Ovary (tissue), 9 donors: Measurements from ENCODE around the gene DCAF16. TPM values are rescaled to one million over a fixed set of nuclear protein-coding genes. Genes with fewer than 3 reads are reported as not detected.

Source experiments
- DNase-seq, 5 donors: peaks; one replicate each; pipeline ENCODE4 v3.0.0-alpha.2; 2019 to 2020
- H3K27ac ChIP-seq, 2 donors: fragments of 200-600 bp; one replicate each; pipeline versions ENCODE4 v1.5.1 to v1.8.0; 2019 to 2022
- H3K27me3 ChIP-seq: fragments of 200-600 bp; one replicate; pipeline ENCODE4 v1.8.0; 2022
- H3K36me3 ChIP-seq: fragments of 200-600 bp; sonication (generic); one replicate; pipeline ENCODE4 v1.5.1; 2019
- H3K4me1 ChIP-seq: one replicate; pipeline ENCODE4 v1.8.1; 2013; ENCODE audit warnings: mild to moderate bottlenecking, moderate library complexity; ENCODE audit not compliant: insufficient read depth
- H3K4me3 ChIP-seq: fragments of 200-600 bp; sonication (generic); one replicate; pipeline ENCODE4 v1.5.1; 2017
- H3K9me3 ChIP-seq, 2 donors: fragments of 200-600 bp in 1 of 2; sonication (generic) in 1 of 2; one replicate each; pipeline versions ENCODE4 v1.5.1 to v1.8.1; 2013 to 2019; ENCODE audit warnings: mild to moderate bottlenecking in 1 of 2, moderate library complexity in 1 of 2
- EP300 ChIP-seq: sonication (generic); formaldehyde crosslinking; IDR thresholded peaks from one replicate; pipeline ENCODE4 v1.6.1; 2017; ENCODE audit warnings: antibody characterized with exemption
- POLR2A ChIP-seq: fragments of 450-650 bp; IDR thresholded peaks from one replicate; pipeline ENCODE4 v1.6.1; 2017; ENCODE audit warnings: antibody characterized with exemption, mild to moderate bottlenecking, moderate library complexity
- WGBS, 3 donors: extraction: QIAGEN DNeasy Blood & Tissue Kit in 1 of 3; methylation state at CpG; one replicate each; pipeline versions ENCODE4 v1.1.5 to v1.1.7; 2013 to 2017; 5-methylcytosine and 5-hydroxymethylcytosine counted together
- intact Hi-C, 4 donors: fragments of 100-400 bp; cut with DNase I; formaldehyde crosslinking; loops; one replicate each; pipeline versions ENCODE4 v1.11.0 to v1.15.1; 2022 to 2023
- polyA plus RNA-seq, 2 donors: library from polyadenylated mRNA; stranded (reverse); fragments of 200-250 nt in 1 of 2; fragments of 350-450 nt in 1 of 2; fragmentation: Illumina TruSeq in 1 of 2; extraction: RNeasy Lipid Tissue Mini Kit (QIAGEN cat#74804) in 1 of 2; gene quantifications; one replicate each; pipeline ENCODE4 v1.2.3, GENCODE V29; 2013 to 2014
- total RNA-seq, 7 donors: library from RNA; depleted of rRNA in 2 of 7; stranded (reverse); fragments of >200 nt in 2 of 7; fragmentation: NEBNext Ultra II Directional in 3 of 7; extraction: Animal tissue kit (Norgen Biotek cat#: 25700) in 3 of 7; gene quantifications; one replicate each; pipeline versions ENCODE4 v1.1.0 to v1.2.4, GENCODE V29; 2016 to 2023
- TF ChIP-seq, protein P1 (sequence below), 3 donors: fragments of 450-650 bp in 2 of 3; fragments of 200-600 bp in 1 of 3; IDR thresholded peaks; one replicate each; pipeline versions ENCODE4 v1.5.1 to v1.8.0; 2016 to 2022; ENCODE audit warnings: antibody characterized with exemption in 3 of 3, mild to moderate bottlenecking in 1 of 3
- donor health status: DM: no; HTN: no; CAD: no; lungs with moderate emphysema.
- donor health status: DM: no; HTN: no; CAD: no.
- donor health status: Bipolar disorder and iron deficiency.
- donor health status: DM: yes; HTN: yes; CAD: no.
- donor health status: DM: no; HTN: no; CAD: no.
- donor health status: DM: yes; HTN: yes; CAD: no.

The DCAF16 gene
- total and polyA plus RNA-seq, 9 donors = 25.8 to 65.0 (median 51.2) TPM

DNA sequence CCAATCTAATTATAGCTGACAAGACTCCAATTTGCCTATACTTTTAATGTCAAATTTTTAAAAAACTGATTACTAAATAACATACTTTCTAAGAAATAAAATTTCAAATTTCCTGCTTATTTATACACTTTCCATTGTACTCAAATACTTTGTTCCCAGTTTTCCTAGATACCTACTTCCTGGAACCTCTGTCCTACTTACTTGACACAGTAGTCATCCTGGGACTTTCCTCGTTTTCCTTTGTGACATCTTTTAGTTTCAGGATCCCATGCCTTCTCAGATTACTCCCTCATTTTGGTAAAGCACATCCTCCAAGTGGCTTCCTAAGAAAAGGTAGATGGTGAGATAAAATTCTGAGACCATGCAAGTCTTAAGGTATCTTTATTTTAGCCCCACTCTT lies 15.8 kb downstream of the DCAF16 start:
- Histone ChIP-seq H3K4me3 (no peak overlapping the region), H3K36me3 (no peaks in the 10 kb centered on the region), H3K27me3 (no peaks in the 10 kb centered on the region), H3K9me3 (no peaks in the 10 kb centered on the region), H3K4me1 (no peaks in the 10 kb centered on the region), H3K27ac (no peak overlapping the region)
- DNase-seq = no peak
- 76 to 80% (median 78%) methylated on average over 1 of the region's 1 CpG for WGBS, 3 donors
- TF ChIP-seq EP300 (no peak), POLR2A (no peak)
- TF ChIP-seq, protein P1, sequence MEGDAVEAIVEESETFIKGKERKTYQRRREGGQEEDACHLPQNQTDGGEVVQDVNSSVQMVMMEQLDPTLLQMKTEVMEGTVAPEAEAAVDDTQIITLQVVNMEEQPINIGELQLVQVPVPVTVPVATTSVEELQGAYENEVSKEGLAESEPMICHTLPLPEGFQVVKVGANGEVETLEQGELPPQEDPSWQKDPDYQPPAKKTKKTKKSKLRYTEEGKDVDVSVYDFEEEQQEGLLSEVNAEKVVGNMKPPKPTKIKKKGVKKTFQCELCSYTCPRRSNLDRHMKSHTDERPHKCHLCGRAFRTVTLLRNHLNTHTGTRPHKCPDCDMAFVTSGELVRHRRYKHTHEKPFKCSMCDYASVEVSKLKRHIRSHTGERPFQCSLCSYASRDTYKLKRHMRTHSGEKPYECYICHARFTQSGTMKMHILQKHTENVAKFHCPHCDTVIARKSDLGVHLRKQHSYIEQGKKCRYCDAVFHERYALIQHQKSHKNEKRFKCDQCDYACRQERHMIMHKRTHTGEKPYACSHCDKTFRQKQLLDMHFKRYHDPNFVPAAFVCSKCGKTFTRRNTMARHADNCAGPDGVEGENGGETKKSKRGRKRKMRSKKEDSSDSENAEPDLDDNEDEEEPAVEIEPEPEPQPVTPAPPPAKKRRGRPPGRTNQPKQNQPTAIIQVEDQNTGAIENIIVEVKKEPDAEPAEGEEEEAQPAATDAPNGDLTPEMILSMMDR (IDR thresholded peaks at IDR 0.05) = no peak
- intact Hi-C loops = no loop called here

DNA sequence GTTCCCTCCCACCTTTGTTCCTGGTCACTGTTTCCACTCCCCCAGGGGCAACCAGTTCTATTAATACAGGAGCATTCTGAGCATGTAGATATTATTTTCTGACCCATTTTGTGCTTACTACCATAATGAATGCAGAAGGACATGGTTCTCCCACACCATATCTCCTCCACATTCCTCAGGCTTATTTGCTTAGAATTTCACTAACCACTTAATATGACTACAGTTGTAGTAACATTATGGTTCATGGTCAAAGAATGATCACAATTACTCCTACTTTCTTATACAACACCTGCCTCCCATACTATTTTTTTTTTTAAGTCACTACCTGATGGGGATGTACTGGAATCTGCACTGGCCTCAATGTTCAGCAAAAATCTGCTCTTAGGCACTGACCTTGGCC lies 21.6 kb downstream of the DCAF16 start:
- no peak for DNase-seq
- Histone ChIP-seq H3K4me1 (no peaks in the 10 kb centered on the region), H3K36me3 (no peaks in the 10 kb centered on the region), H3K9me3 (no peaks in the 10 kb centered on the region), H3K4me3 (no peak overlapping the region), H3K27me3 (no peaks in the 10 kb centered on the region), H3K27ac (no peak overlapping the region)
- intact Hi-C loops = no loop called here
- TF ChIP-seq, protein P1 (IDR thresholded peaks at IDR 0.05) = no peak
- TF ChIP-seq POLR2A (no peak), EP300 (no peak)

DNA sequence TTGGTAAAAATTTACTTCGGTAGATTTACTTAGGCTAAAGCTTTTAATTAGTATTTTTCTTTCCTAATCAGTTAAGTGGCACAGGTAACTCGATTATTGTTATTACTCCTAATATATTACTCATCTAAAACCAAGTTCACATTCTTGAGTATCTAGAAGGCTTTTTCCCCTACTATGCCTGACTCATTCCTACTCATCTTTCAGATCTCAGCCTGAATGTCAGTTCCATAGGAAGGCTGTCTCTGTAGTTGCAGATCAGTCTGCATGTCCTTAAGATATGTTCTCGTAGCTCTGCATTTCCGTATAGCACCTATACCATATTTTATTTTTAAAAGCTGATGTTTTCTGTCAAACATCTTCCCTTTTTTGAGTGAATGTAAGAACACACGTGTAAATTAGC lies 23.2 kb downstream of the DCAF16 start:
- WGBS, 3 donors = 78 to 88% (median 88%) methylated on average over 5 of the region's 5 CpGs
- no peak for DNase-seq
- Histone ChIP-seq H3K4me1 (no peaks in the 10 kb centered on the region), H3K27me3 (no peaks in the 10 kb centered on the region), H3K27ac (no peak overlapping the region), H3K36me3 (no peaks in the 10 kb centered on the region), H3K9me3 (no peaks in the 10 kb centered on the region), H3K4me3 (no peak overlapping the region)
- TF ChIP-seq EP300 (no peak), POLR2A (no peak)
- TF ChIP-seq, protein P1 (IDR thresholded peaks at IDR 0.05) = no peak
- intact Hi-C loops = no loop called here

DNA sequence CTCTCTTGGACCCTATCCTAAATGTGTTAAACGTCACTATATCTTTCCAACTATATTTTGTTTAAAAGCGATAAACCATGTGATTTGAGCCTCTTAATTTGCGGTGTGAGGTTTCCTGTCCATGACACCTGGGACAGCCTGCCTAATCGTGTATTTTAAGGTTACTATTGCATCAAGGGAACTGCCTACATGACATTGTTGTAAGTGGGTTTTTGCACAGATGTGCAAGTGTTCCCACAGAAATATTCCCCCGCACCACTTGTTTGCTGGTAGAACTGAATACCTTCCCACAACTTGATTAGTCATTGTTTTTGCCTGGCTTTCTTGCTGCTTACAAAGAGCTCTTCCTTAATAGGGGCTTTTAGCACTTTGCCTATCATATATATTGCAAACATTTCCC lies 24.0 kb downstream of the DCAF16 start:
- no peaks in the 10 kb centered on the region for H3K27me3 ChIP-seq
- no peak overlapping the region for H3K4me3 ChIP-seq
- no peaks in the 10 kb centered on the region for H3K36me3 ChIP-seq
- peaks cover 3% of the 10 kb centered on the region for H3K4me1 ChIP-seq
- TF ChIP-seq, protein P1 (IDR thresholded peaks at IDR 0.05) = no peak
- TF ChIP-seq EP300 (no peak), POLR2A (no peak)
- no peak for DNase-seq
- 42 to 57% (median 53%) methylated on average over 5 of the region's 5 CpGs for WGBS, 3 donors
- H3K9me3 ChIP-seq = no peaks in the 10 kb centered on the region
- intact Hi-C loops = no loop called here
- H3K27ac ChIP-seq = no peak overlapping the region

DNA sequence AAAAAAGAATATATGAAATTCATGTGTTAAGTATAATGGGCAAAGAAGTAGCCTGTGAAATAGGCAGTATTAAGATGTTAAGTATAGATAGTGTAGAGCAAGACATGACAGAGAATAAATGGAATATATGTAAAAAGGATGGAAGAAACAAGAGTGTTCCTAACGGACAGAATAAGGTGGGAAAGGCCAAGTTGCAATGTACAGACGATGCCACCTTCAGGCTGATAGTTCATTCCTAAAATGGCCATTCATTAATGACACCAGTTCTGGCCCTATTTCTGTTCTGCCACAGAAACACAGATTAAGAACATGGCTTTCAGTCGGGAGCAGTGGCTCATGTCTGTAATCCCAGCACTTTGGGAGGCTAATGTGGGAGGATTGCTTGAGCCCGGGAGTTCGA lies 24.7 kb downstream of the DCAF16 start:
- no peak overlapping the region for H3K27ac ChIP-seq
- DNase-seq = no peak
- intact Hi-C loops = no loop called here
- no peak overlapping the region for H3K4me3 ChIP-seq
- no peaks in the 10 kb centered on the region for H3K9me3 ChIP-seq
- H3K4me1 ChIP-seq = peaks cover 7% of the 10 kb centered on the region
- TF ChIP-seq EP300 (no peak), POLR2A (no peak)
- TF ChIP-seq, protein P1 (IDR thresholded peaks at IDR 0.05) = no peak
- H3K27me3 ChIP-seq = no peaks in the 10 kb centered on the region
- H3K36me3 ChIP-seq = no peaks in the 10 kb centered on the region
- 60 to 64% (median 61%) methylated on average over 5 of the region's 5 CpGs for WGBS, 3 donors
